ENCODE data around the gene ARHGEF11. TPM values are rescaled to one million over a fixed set of nuclear protein-coding genes. Genes with fewer than 3 reads are reported as not detected.

Gene ARHGEF11
- total RNA-seq, 1 experiment from 2014 or later = 38.1 TPM

GRCh38 chr1:157090771-157091170 lies 45.2 kb upstream of the ARHGEF11 start:
- ChIA-PET POLR2A (no interaction called here), CTCF (interaction anchor here (0.9 to 7.7 kb wide), 34 partner anchors 9 to 395 kb away, joined by 3 to 304 read pairs (median 7); partner anchors contain the start of genes ETV3 and ETV3L)
- ATAC-seq (no peak), DNase-seq (ENCODE audit: low spot score) (no peak)
- H3K4me1 Mint-ChIP-seq = peaks cover 23% of the 10 kb centered on the region
- H3K36me3 Mint-ChIP-seq = no peaks in the 10 kb centered on the region
- H3K9me3 Mint-ChIP-seq = no peaks in the 10 kb centered on the region
- TF ChIP-seq, protein P1, sequence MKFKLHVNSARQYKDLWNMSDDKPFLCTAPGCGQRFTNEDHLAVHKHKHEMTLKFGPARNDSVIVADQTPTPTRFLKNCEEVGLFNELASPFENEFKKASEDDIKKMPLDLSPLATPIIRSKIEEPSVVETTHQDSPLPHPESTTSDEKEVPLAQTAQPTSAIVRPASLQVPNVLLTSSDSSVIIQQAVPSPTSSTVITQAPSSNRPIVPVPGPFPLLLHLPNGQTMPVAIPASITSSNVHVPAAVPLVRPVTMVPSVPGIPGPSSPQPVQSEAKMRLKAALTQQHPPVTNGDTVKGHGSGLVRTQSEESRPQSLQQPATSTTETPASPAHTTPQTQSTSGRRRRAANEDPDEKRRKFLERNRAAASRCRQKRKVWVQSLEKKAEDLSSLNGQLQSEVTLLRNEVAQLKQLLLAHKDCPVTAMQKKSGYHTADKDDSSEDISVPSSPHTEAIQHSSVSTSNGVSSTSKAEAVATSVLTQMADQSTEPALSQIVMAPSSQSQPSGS (CRISPR knock-in tag; IDR thresholded peaks at IDR 0.05; ENCODE audit: borderline replicate concordance, low read depth) = no peak
- TF ChIP-seq E2F5 (CRISPR knock-in tag; IDR thresholded peaks at IDR 0.05) = no peak
- no peak for TF ChIP-seq OVOL2 (CRISPR knock-in tag; IDR thresholded peaks at IDR 0.05; ENCODE audit: borderline replicate concordance)
- TF ChIP-seq ZNF317 (CRISPR knock-in tag; IDR thresholded peaks at IDR 0.05; ENCODE audit: borderline replicate concordance, low read depth) = no peak
- TF ChIP-seq ZNF219 (CRISPR knock-in tag; IDR thresholded peaks at IDR 0.05; ENCODE audit: borderline replicate concordance) = no peak
- H3K27me3 Mint-ChIP-seq (ENCODE audit: low read depth) = no peaks in the 10 kb centered on the region; the same call in 1 of the 2 replicates
- H3K27ac Mint-ChIP-seq = no peak overlapping the region
- H3K4me3 Mint-ChIP-seq = no peak overlapping the region

DNA sequence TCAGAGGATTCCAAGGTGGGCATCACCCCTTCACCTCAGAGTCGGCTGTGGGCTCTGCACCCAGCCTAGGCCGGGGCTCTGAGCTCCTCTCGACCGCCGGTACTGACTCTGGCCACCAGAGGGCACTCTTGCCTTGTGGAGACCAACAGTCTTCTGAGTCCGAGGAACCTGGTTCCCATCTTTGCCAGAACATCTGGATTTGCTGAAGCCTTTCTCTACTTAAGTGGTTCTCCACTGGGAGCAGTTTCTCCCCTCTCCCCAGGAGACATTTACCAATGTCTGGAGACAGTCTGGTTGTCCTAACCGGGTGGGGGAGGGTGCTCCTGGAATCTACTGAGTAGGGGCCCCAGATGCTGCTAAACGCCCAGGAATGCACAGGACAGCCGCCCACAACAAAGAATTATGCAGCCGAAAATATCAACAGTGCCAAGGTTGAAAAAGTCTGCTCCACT lies 44.7 kb upstream of the ARHGEF11 start:
- DNase-seq (ENCODE audit: low spot score) (peak; percentile 96), ATAC-seq (peak; percentile 94)
- H3K4me3 Mint-ChIP-seq = no peak overlapping the region
- ChIA-PET CTCF (interaction anchor here (0.5 to 7.7 kb wide), 61 partner anchors 10 to 415 kb away, joined by 3 to 304 read pairs (median 5); partner anchors contain the start of genes ETV3 and ETV3L), POLR2A (interaction anchor here (0.6 to 0.7 kb wide), 2 partner anchors 24 to 66 kb away, joined by 3 to 4 read pairs; no protein-coding TSS in a partner anchor)
- no peaks in the 10 kb centered on the region for H3K9me3 Mint-ChIP-seq
- H3K27me3 Mint-ChIP-seq (ENCODE audit: low read depth) = no peaks in the 10 kb centered on the region; the same call in 1 of the 2 replicates
- peaks cover 23% of the 10 kb centered on the region for H3K4me1 Mint-ChIP-seq
- H3K36me3 Mint-ChIP-seq = no peaks in the 10 kb centered on the region
- H3K27ac Mint-ChIP-seq = no peak overlapping the region
- TF ChIP-seq TCF7 (CRISPR knock-in tag; IDR thresholded peaks at IDR 0.05; ENCODE audit: low read depth) (no peak), GTF2I (CRISPR knock-in tag; conservative IDR thresholded peaks at IDR 0.05) (no peak), ZNF423 (CRISPR knock-in tag; IDR thresholded peaks at IDR 0.05) (peak; percentile 39; the same call in 1 of the 2 replicates), ZNF671 (CRISPR knock-in tag; IDR thresholded peaks at IDR 0.05) (no peak), FOXP1 (CRISPR knock-in tag; IDR thresholded peaks at IDR 0.05; ENCODE audit: borderline replicate concordance) (no peak), OVOL2 (CRISPR knock-in tag; IDR thresholded peaks at IDR 0.05; ENCODE audit: borderline replicate concordance) (no peak), MAX (CRISPR knock-in tag; IDR thresholded peaks at IDR 0.05) (0 out of 2 replicates have a peak, but pooled peaks have one; percentile 27), ZNF425 (CRISPR knock-in tag; conservative IDR thresholded peaks at IDR 0.05) (no peak), CTCF (IDR thresholded peaks at IDR 0.05) (peak; percentile 88), ZNF396 (CRISPR knock-in tag; IDR thresholded peaks at IDR 0.05; ENCODE audit: borderline replicate concordance) (no peak), ATF6 (CRISPR knock-in tag; IDR thresholded peaks at IDR 0.05) (no peak), NFYB (CRISPR knock-in tag; conservative IDR thresholded peaks at IDR 0.05; ENCODE audit: low read depth) (no peak), EMX1 (CRISPR knock-in tag; IDR thresholded peaks at IDR 0.05) (no peak), FOXJ3 (CRISPR knock-in tag; IDR thresholded peaks at IDR 0.05; ENCODE audit: borderline replicate concordance) (no peak)
- TF ChIP-seq, protein P2, sequence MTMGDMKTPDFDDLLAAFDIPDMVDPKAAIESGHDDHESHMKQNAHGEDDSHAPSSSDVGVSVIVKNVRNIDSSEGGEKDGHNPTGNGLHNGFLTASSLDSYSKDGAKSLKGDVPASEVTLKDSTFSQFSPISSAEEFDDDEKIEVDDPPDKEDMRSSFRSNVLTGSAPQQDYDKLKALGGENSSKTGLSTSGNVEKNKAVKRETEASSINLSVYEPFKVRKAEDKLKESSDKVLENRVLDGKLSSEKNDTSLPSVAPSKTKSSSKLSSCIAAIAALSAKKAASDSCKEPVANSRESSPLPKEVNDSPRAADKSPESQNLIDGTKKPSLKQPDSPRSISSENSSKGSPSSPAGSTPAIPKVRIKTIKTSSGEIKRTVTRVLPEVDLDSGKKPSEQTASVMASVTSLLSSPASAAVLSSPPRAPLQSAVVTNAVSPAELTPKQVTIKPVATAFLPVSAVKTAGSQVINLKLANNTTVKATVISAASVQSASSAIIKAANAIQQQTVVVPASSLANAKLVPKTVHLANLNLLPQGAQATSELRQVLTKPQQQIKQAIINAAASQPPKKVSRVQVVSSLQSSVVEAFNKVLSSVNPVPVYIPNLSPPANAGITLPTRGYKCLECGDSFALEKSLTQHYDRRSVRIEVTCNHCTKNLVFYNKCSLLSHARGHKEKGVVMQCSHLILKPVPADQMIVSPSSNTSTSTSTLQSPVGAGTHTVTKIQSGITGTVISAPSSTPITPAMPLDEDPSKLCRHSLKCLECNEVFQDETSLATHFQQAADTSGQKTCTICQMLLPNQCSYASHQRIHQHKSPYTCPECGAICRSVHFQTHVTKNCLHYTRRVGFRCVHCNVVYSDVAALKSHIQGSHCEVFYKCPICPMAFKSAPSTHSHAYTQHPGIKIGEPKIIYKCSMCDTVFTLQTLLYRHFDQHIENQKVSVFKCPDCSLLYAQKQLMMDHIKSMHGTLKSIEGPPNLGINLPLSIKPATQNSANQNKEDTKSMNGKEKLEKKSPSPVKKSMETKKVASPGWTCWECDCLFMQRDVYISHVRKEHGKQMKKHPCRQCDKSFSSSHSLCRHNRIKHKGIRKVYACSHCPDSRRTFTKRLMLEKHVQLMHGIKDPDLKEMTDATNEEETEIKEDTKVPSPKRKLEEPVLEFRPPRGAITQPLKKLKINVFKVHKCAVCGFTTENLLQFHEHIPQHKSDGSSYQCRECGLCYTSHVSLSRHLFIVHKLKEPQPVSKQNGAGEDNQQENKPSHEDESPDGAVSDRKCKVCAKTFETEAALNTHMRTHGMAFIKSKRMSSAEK (CRISPR knock-in tag; IDR thresholded peaks at IDR 0.05; ENCODE audit: borderline replicate concordance) = no peak
- TF ChIP-seq, protein P3, sequence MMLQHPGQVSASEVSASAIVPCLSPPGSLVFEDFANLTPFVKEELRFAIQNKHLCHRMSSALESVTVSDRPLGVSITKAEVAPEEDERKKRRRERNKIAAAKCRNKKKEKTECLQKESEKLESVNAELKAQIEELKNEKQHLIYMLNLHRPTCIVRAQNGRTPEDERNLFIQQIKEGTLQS (CRISPR knock-in tag; conservative IDR thresholded peaks at IDR 0.05) = no peak
